KMS-11 (cell line): ENCODE data around the gene LRR1.
"Not testable (repeated sequence)": the region's sequence is repeated elsewhere in the genome, so short reads cannot be mapped to it uniquely, and the experiment has no call there.

Experiments used
- H2AFZ ChIP-seq: fragments of 200-600 bp; sonication (generic); 2 replicates; pipeline ENCODE4 v1.6.1; 2016; ENCODE audit warnings: antibody characterized with exemption, mixed run types, low read depth
- H3K27ac ChIP-seq: fragments of 200-600 bp; sonication (generic); 2 replicates; pipeline ENCODE4 v1.6.1; 2016; ENCODE audit warnings: mild to moderate bottlenecking, mixed run types
- H3K27me3 ChIP-seq: fragments of 200-600 bp; sonication (generic); 2 replicates; pipeline ENCODE4 v1.6.1; 2017; ENCODE audit warnings: mild to moderate bottlenecking, low read depth, mixed run types, moderate library complexity; ENCODE audit not compliant: insufficient read depth
- H3K36me3 ChIP-seq: fragments of 200-600 bp; sonication (generic); 2 replicates; pipeline ENCODE4 v1.6.1; 2017; ENCODE audit warnings: mild to moderate bottlenecking, mixed run types; ENCODE audit not compliant: insufficient read depth
- H3K4me1 ChIP-seq: fragments of 200-600 bp; sonication (generic); 2 replicates; pipeline ENCODE4 v1.6.1; 2016; ENCODE audit warnings: mild to moderate bottlenecking, low read depth, mixed run types; ENCODE audit not compliant: poor library complexity, severe bottlenecking
- H3K4me2 ChIP-seq: fragments of 200-600 bp; sonication (generic); 2 replicates; pipeline ENCODE4 v1.7.0; 2016; ENCODE audit warnings: mild to moderate bottlenecking, mixed run types
- H3K4me3 ChIP-seq: fragments of 200-600 bp; sonication (generic); IDR thresholded peaks from 2 replicates; pipeline ENCODE4 v1.6.1; 2017; ENCODE audit warnings: low read depth, low read length, mixed read lengths; ENCODE audit not compliant: insufficient read depth
- H3K79me2 ChIP-seq: fragments of 200-600 bp; sonication (generic); 2 replicates; pipeline ENCODE4 v1.6.1; 2016; ENCODE audit warnings: low read depth, mixed run types; ENCODE audit not compliant: insufficient read depth
- H3K9ac ChIP-seq: fragments of 200-600 bp; sonication (generic); 2 replicates; pipeline ENCODE4 v1.6.1; 2016; ENCODE audit warnings: mild to moderate bottlenecking, mixed run types
- H4K20me1 ChIP-seq: fragments of 200-600 bp; sonication (generic); 2 replicates; pipeline ENCODE4 v1.6.1; 2016; ENCODE audit warnings: mild to moderate bottlenecking, mixed run types; ENCODE audit not compliant: insufficient read depth
- TF ChIP-seq, protein P1 (sequence below): fragments of 200-600 bp; sonication (generic); conservative IDR thresholded peaks from 2 replicates; pipeline ENCODE4 v1.6.1; 2017; ENCODE audit warnings: low read depth, mild to moderate bottlenecking, antibody characterized with exemption, low read length, moderate library complexity, mixed read lengths

The LRR1 gene

DNA sequence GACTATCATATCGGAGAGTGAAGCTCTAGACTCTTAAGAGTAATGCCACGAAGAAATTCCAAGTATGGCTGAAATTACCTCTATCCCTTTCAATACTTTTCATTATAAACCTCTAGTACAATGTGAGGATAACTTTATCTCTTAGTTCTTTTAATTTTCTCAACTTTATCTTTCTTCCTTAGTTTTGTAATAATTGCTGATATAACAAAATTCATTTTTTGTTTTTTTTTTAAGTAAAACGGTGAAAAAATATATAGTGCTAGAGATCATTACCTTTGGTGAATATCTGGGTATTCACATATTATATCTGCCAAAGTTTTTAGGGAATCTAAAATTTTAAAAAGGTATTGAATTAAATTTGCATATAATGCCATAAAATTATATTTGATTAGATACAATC, 55.8 kb downstream of the LRR1 start:
- no peak overlapping the region for H3K9ac ChIP-seq
- H2AFZ ChIP-seq: no peak overlapping the region
- no peak overlapping the region for H3K27ac ChIP-seq
- H3K4me2 ChIP-seq: no peak overlapping the region
- no peaks in the 10 kb centered on the region for H3K4me1 ChIP-seq
- no peaks in the 10 kb centered on the region for H3K27me3 ChIP-seq
- H3K79me2 ChIP-seq: no peaks in the 10 kb centered on the region
- TF ChIP-seq, protein P1, sequence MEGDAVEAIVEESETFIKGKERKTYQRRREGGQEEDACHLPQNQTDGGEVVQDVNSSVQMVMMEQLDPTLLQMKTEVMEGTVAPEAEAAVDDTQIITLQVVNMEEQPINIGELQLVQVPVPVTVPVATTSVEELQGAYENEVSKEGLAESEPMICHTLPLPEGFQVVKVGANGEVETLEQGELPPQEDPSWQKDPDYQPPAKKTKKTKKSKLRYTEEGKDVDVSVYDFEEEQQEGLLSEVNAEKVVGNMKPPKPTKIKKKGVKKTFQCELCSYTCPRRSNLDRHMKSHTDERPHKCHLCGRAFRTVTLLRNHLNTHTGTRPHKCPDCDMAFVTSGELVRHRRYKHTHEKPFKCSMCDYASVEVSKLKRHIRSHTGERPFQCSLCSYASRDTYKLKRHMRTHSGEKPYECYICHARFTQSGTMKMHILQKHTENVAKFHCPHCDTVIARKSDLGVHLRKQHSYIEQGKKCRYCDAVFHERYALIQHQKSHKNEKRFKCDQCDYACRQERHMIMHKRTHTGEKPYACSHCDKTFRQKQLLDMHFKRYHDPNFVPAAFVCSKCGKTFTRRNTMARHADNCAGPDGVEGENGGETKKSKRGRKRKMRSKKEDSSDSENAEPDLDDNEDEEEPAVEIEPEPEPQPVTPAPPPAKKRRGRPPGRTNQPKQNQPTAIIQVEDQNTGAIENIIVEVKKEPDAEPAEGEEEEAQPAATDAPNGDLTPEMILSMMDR: no peak
- no peak overlapping the region for H3K4me3 ChIP-seq
- H4K20me1 ChIP-seq: no peaks in the 10 kb centered on the region
- no peaks in the 10 kb centered on the region for H3K36me3 ChIP-seq

DNA sequence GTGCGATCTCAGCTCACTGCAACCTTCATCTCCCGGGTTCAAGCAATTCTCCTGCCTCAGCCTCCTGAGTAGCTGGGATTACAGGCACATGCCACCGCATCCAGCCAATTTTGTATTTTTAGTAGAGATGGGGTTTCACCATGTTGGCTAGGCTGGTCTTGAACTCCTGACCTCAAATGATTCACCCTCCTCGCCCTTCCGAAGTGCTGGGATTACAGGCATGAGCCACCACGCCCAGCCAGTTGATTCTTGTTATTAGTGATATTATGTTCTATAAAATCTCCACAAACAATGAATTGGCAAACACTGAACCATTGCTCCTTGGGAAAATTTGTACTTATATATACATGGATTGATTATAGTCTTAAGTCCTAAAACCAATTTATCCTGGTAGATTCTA, 58.8 kb downstream of the LRR1 start:
- H3K4me3 ChIP-seq, H3K27ac ChIP-seq, H3K36me3 ChIP-seq, H2AFZ ChIP-seq, H4K20me1 ChIP-seq, H3K79me2 ChIP-seq, H3K9ac ChIP-seq, H3K4me2 ChIP-seq, H3K27me3 ChIP-seq, H3K4me1 ChIP-seq: not testable (repeated sequence)

DNA sequence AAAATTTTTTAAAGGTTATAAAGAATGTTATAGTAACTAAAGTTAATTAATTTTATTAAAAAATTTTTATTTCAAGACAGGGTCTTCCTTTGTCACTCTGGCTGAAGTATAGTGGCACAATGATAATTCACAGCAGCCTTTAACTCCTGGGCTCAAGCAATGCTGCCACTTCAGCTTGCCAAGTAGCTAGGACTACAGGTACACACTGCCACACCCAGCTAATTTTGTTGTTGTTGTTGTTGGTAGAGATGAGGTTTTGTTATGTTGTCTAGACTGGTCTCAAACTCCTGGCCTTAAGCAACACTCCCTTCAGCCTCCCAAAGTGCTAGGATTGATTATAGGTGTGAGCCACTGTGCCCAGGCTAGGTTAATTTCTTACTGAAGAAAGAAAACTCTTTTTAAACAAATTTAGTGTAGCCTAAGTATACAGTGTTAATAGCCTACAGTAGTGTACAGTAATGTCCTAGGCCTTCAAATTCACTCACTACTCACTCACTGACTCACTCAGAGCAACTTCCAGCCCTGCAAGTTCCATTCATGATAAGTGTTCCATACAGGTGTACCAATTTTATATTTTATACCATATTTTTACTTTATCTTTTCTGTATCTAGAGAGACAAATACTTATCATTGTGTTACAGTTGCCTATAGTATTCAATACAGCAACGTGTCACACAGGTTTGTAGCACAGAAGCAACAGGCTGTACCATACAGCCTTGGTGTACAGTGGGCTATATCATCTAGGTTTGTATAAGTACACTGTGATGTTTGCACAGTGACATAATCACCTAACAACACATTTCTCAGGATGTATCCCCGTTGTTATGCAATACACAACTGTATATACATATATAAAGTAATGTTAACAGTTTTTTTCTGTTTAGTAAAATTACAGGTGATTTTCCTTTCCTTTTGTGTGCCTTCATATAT, 61.1 kb downstream of the LRR1 start:
- no peak overlapping the region for H3K4me3 ChIP-seq
- H3K36me3 ChIP-seq: no peaks in the 10 kb centered on the region
- H3K9ac ChIP-seq: no peak overlapping the region
- TF ChIP-seq, protein P1: no peak
- H3K27ac ChIP-seq: no peak overlapping the region
- H3K79me2 ChIP-seq: no peaks in the 10 kb centered on the region
- no peaks in the 10 kb centered on the region for H4K20me1 ChIP-seq
- H3K4me2 ChIP-seq: no peak overlapping the region
- no peaks in the 10 kb centered on the region for H3K4me1 ChIP-seq
- H2AFZ ChIP-seq: no peak overlapping the region
- H3K27me3 ChIP-seq: no peaks in the 10 kb centered on the region
